ENCODE results near the gene SNX27.

SNX27 gene

GRCh38 chr1:151611832-151612500 is at the start of gene SNX27:
TSS of gene SNX27 (plus strand) at chr1:151612050. CDS start at chr1:151612202, 152 bp downstream.
- DNase-seq (ENCODE audit: low read depth in 1 of 2, low spot score in 1 of 2), result peak; percentile 90 to 95
- in situ Hi-C loops (cut with HindIII; ENCODE audit: low pct_unique_long_range_greater_than_20kb, low sequenced_read_pairs), result no loop called here
- TF ChIP-seq JUND (IDR thresholded peaks at IDR 0.05; ENCODE audit: low read depth), result no peak

- TF ChIP-seq JUND (IDR thresholded peaks at IDR 0.05; ENCODE audit: low read depth), result no peak
- in situ Hi-C loops (cut with HindIII; ENCODE audit: low pct_unique_long_range_greater_than_20kb, low sequenced_read_pairs), result no loop called here
- no peak for DNase-seq (ENCODE audit: low read depth in 1 of 2, low spot score in 1 of 2)
Observed at GRCh38 chr1:151562661-151563060, 49.2 kb upstream of the SNX27 start.

- peak in 1 of 2 experiments; percentile 69 for DNase-seq (ENCODE audit: low read depth in 1 of 2, low spot score in 1 of 2)
- TF ChIP-seq JUND (IDR thresholded peaks at IDR 0.05; ENCODE audit: low read depth), result 0 out of 2 replicates have a peak, but pooled peaks have one; percentile 10
- in situ Hi-C loops (cut with HindIII; ENCODE audit: low pct_unique_long_range_greater_than_20kb, low sequenced_read_pairs), result no loop called here
Observed at GRCh38 chr1:151563376-151563775, 48.5 kb upstream of the SNX27 start.

GRCh38 chr1:151565502-151566189 is 46.2 kb upstream of the SNX27 start:
- DNase-seq (ENCODE audit: low read depth in 1 of 2, low spot score in 1 of 2), result no peak
- in situ Hi-C loops (cut with HindIII; ENCODE audit: low pct_unique_long_range_greater_than_20kb, low sequenced_read_pairs), result no loop called here
- TF ChIP-seq JUND (IDR thresholded peaks at IDR 0.05; ENCODE audit: low read depth), result no peak

GRCh38 chr1:151568626-151569088 is 43.2 kb upstream of the SNX27 start:
- in situ Hi-C loops (cut with HindIII; ENCODE audit: low pct_unique_long_range_greater_than_20kb, low sequenced_read_pairs), result no loop called here
- no peak for TF ChIP-seq JUND (IDR thresholded peaks at IDR 0.05; ENCODE audit: low read depth)
- DNase-seq (ENCODE audit: low read depth in 1 of 2, low spot score in 1 of 2), result no peak

- in situ Hi-C loops (cut with HindIII; ENCODE audit: low pct_unique_long_range_greater_than_20kb, low sequenced_read_pairs), result no loop called here
- TF ChIP-seq JUND (IDR thresholded peaks at IDR 0.05; ENCODE audit: low read depth), result no peak
Observed at GRCh38 chr1:151570819-151571218, 41.0 kb upstream of the SNX27 start.

GRCh38 chr1:151574575-151575529 is 37.0 kb upstream of the SNX27 start:
- in situ Hi-C loops (cut with HindIII; ENCODE audit: low pct_unique_long_range_greater_than_20kb, low sequenced_read_pairs), result no loop called here
- DNase-seq (ENCODE audit: low read depth in 1 of 2, low spot score in 1 of 2), result no peak

More at GRCh38 chr1:151570819-151571218, 41.0 kb upstream of the SNX27 start:
- no peak for DNase-seq (ENCODE audit: low read depth in 1 of 2, low spot score in 1 of 2)

GRCh38 chr1:151577173-151577572 is 34.7 kb upstream of the SNX27 start:
- no peak for DNase-seq (ENCODE audit: low read depth in 1 of 2, low spot score in 1 of 2)
- no peak for TF ChIP-seq JUND (IDR thresholded peaks at IDR 0.05; ENCODE audit: low read depth)
- in situ Hi-C loops (cut with HindIII; ENCODE audit: low pct_unique_long_range_greater_than_20kb, low sequenced_read_pairs), result no loop called here

More at GRCh38 chr1:151574575-151575529, 37.0 kb upstream of the SNX27 start:
- no peak for TF ChIP-seq JUND (IDR thresholded peaks at IDR 0.05; ENCODE audit: low read depth)

GRCh38 chr1:151578941-151579340 is 32.9 kb upstream of the SNX27 start:
- no peak for DNase-seq (ENCODE audit: low read depth in 1 of 2, low spot score in 1 of 2)
- in situ Hi-C loops (cut with HindIII; ENCODE audit: low pct_unique_long_range_greater_than_20kb, low sequenced_read_pairs), result no loop called here

GRCh38 chr1:151579436-151580225 is 32.2 kb upstream of the SNX27 start:
- in situ Hi-C loops (cut with HindIII; ENCODE audit: low pct_unique_long_range_greater_than_20kb, low sequenced_read_pairs), result no loop called here
- no peak for DNase-seq (ENCODE audit: low read depth in 1 of 2, low spot score in 1 of 2)
- no peak for TF ChIP-seq JUND (IDR thresholded peaks at IDR 0.05; ENCODE audit: low read depth)

More at GRCh38 chr1:151578941-151579340, 32.9 kb upstream of the SNX27 start:
- no peak for TF ChIP-seq JUND (IDR thresholded peaks at IDR 0.05; ENCODE audit: low read depth)

- no peak for TF ChIP-seq JUND (IDR thresholded peaks at IDR 0.05; ENCODE audit: low read depth)
- in situ Hi-C loops (cut with HindIII; ENCODE audit: low pct_unique_long_range_greater_than_20kb, low sequenced_read_pairs), result no loop called here
- no peak for DNase-seq (ENCODE audit: low read depth in 1 of 2, low spot score in 1 of 2)
Observed at GRCh38 chr1:151581451-151581850, 30.4 kb upstream of the SNX27 start.
